HepG2 (cell line): Measurements from ENCODE around the gene ANKRD13D. TPM values are rescaled to one million over a fixed set of nuclear protein-coding genes. Genes with fewer than 3 reads are reported as not detected.

Experiments
- FOXJ3 ChIP-seq: sonication (generic); formaldehyde crosslinking; IDR thresholded peaks from 2 replicates; pipeline ENCODE4 v1.4.0; 2020; ENCODE audit warnings: missing genetic modification reagents, mild to moderate bottlenecking, borderline replicate concordance
- GTF3A ChIP-seq: sonication (generic); formaldehyde crosslinking; conservative IDR thresholded peaks from 2 replicates; pipeline ENCODE4 v1.4.0; 2020; ENCODE audit warnings: mild to moderate bottlenecking, missing genetic modification reagents
- HNF4G ChIP-seq, 2 experiments: sonication (generic) in 1 of 2; formaldehyde crosslinking in 1 of 2; IDR thresholded peaks; 2 replicates each; pipeline versions ENCODE4 v1.4.0 to v1.6.1; 2011 to 2020; ENCODE audit warnings: borderline replicate concordance in 2 of 2, low read depth in 2 of 2, mild to moderate bottlenecking in 2 of 2, low read length in 1 of 2, missing genetic modification reagents in 1 of 2, moderate library complexity in 1 of 2
- KLF9 ChIP-seq: IDR thresholded peaks from 2 replicates; pipeline ENCODE4 v1.6.1; 2016; ENCODE audit warnings: low read depth
- MAFK ChIP-seq, 2 experiments: IDR thresholded peaks in 1 of 2; conservative IDR thresholded peaks in 1 of 2; 2 replicates each; pipeline ENCODE4 v1.6.1; 2011; ENCODE audit warnings: improper control_type of control experiment in 2 of 2, low read length in 2 of 2
- NRL ChIP-seq: sonication (generic); formaldehyde crosslinking; IDR thresholded peaks from 2 replicates; pipeline ENCODE4 v1.5.0; 2020; ENCODE audit warnings: missing genetic modification reagents, mild to moderate bottlenecking, moderate library complexity, borderline replicate concordance
- ONECUT2 ChIP-seq: sonication (generic); formaldehyde crosslinking; IDR thresholded peaks from 2 replicates; pipeline ENCODE4 v1.4.0; 2020; ENCODE audit warnings: missing genetic modification reagents
- POLR2AphosphoS2 ChIP-seq: IDR thresholded peaks from 2 replicates; pipeline ENCODE4 v1.6.1; 2011; ENCODE audit warnings: low read depth, low read length, improper control_type of control experiment
- SAFB2 ChIP-seq: sonication (generic); formaldehyde crosslinking; IDR thresholded peaks from 2 replicates; pipeline ENCODE4 v1.5.1; 2020; ENCODE audit warnings: missing genetic modification reagents, low read depth, mild to moderate bottlenecking, borderline replicate concordance
- SIX4 ChIP-seq: sonication (generic); formaldehyde crosslinking; IDR thresholded peaks from 2 replicates; pipeline ENCODE4 v1.4.0; 2020; ENCODE audit warnings: missing genetic modification reagents
- TBL1XR1 ChIP-seq: fragments of 150-350 bp; IDR thresholded peaks from 2 replicates; pipeline ENCODE4 v1.6.1; 2014; ENCODE audit warnings: borderline replicate concordance, low read length; ENCODE audit not compliant: partially characterized antibody
- XRCC5 ChIP-seq: fragments of 200-400 bp; formaldehyde crosslinking; optimal IDR thresholded peaks from 2 replicates; pipeline ENCODE3; 2017; ENCODE audit warnings: mild to moderate bottlenecking, low read length
- YEATS2 ChIP-seq: sonication (generic); formaldehyde crosslinking; IDR thresholded peaks from 2 replicates; pipeline ENCODE4 v1.4.0; 2020; ENCODE audit warnings: missing genetic modification reagents, borderline replicate concordance
- ZBTB38 ChIP-seq: sonication (generic); formaldehyde crosslinking; IDR thresholded peaks from 2 replicates; pipeline ENCODE4 v1.5.1; 2020; ENCODE audit warnings: mild to moderate bottlenecking, missing genetic modification reagents
- ZFP62 ChIP-seq: sonication (generic); formaldehyde crosslinking; IDR thresholded peaks from 2 replicates; pipeline ENCODE4 v1.4.0; 2020; ENCODE audit warnings: missing genetic modification reagents
- ZKSCAN1 ChIP-seq: fragments of 150-350 bp; IDR thresholded peaks from 2 replicates; pipeline ENCODE4 v1.6.1; 2014; ENCODE audit warnings: low read length
- ZNF12 ChIP-seq: sonication (generic); formaldehyde crosslinking; IDR thresholded peaks from 2 replicates; pipeline ENCODE4 v1.5.0; 2020; ENCODE audit warnings: missing genetic modification reagents
- ZNF331 ChIP-seq: sonication (generic); formaldehyde crosslinking; IDR thresholded peaks from 2 replicates; pipeline ENCODE4 v1.4.0; 2020; ENCODE audit warnings: missing genetic modification reagents
- ZNF44 ChIP-seq: sonication (generic); formaldehyde crosslinking; IDR thresholded peaks from 2 replicates; pipeline ENCODE4 v1.5.1; 2020; ENCODE audit warnings: mild to moderate bottlenecking, missing genetic modification reagents
- ZNF749 ChIP-seq: sonication (generic); formaldehyde crosslinking; IDR thresholded peaks from 2 replicates; pipeline ENCODE4 v1.8.0; 2022; ENCODE audit warnings: mild to moderate bottlenecking, missing genetic modification reagents, moderate library complexity, borderline replicate concordance
- ZNF850 ChIP-seq: sonication (generic); formaldehyde crosslinking; conservative IDR thresholded peaks from 2 replicates; pipeline ENCODE4 v1.9.0; 2021; ENCODE audit warnings: mild to moderate bottlenecking, missing genetic modification reagents
- polyA plus RNA-seq, 8 experiments: library from polyadenylated mRNA; depleted of rRNA in 3 of 8; stranded (reverse) in 7 of 8; unstranded in 1 of 8; fragments of >200 nt; fragmentation: Illumina TruSeq in 4 of 8; extraction: Trizol in 4 of 8; gene quantifications; 2 replicates each; pipeline versions ENCODE4 v1.2.1 to v1.2.3, GENCODE V29; 2011 to 2016; ENCODE audit warnings: low read depth in 4 of 8, missing spikeins in 1 of 8, mixed read lengths in 1 of 8; ENCODE audit not compliant: insufficient read depth in 1 of 8
- total RNA-seq, 5 experiments: library from RNA; depleted of rRNA; stranded (reverse); fragments of >200 nt; fragmentation: Illumina TruSeq; extraction: Trizol; gene quantifications; 2 replicates each; pipeline ENCODE4 v1.2.3, GENCODE V29; 2016; ENCODE audit warnings: low read depth in 1 of 5
- TF ChIP-seq, protein P1 (sequence below): sonication (generic); formaldehyde crosslinking; IDR thresholded peaks from 2 replicates; pipeline ENCODE4 v1.4.0; 2020; ENCODE audit warnings: mild to moderate bottlenecking, missing genetic modification reagents
- TF ChIP-seq, protein P2 (sequence below): sonication (generic); formaldehyde crosslinking; IDR thresholded peaks from 2 replicates; pipeline ENCODE4; 2020; ENCODE audit warnings: missing genetic modification reagents, mild to moderate bottlenecking, borderline replicate concordance
- TF ChIP-seq, protein P3 (sequence below): sonication (generic); formaldehyde crosslinking; IDR thresholded peaks from 2 replicates; pipeline ENCODE4 v1.4.0; 2020; ENCODE audit warnings: missing genetic modification reagents
- TF ChIP-seq, protein P4 (sequence below): sonication (generic); IDR thresholded peaks from 2 replicates; pipeline ENCODE4 v1.6.1; 2016; ENCODE audit warnings: low read depth, borderline replicate concordance

Gene ANKRD13D
- total and polyA plus RNA-seq, 2 of the 13 experiments (the other 11 are each of a cell fraction or from before 2014, with no cell fraction given) = 18.6 to 27.3 TPM

DNA sequence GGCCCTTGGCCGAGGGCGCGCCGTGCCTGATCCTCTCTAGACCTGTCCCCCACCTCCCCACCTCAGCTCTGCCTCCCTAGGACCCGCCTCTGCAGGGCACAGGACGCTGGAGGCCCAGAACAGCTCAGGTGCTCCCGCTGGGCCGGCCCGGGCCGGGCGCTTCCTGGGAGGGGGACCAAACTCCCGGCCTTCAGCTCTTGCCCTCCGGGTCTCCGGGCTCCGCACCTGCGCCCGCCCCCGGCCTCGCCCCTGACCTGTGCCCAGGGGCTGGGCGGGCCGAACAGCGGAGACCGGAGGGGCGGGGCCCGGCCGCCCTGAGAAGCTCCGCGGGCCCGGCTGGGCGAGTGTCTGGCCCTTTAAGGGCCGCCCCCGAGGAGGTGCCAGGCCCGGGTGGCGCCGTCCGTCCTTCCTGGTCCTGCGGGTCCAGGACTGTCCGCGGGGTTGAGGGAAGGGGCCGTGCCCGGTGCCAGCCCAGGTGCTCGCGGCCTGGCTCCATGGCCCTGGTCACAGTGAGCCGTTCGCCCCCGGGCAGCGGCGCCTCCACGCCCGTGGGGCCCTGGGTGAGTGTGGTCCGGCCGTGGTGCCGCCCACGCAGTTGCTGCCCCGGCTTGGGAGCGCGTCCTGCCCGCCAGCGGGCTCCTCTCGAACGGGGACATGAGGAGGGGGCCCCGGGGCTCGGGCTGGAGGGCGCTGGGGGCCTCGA lies 14.2 kb downstream of the ANKRD13D start, which contains the start of gene SSH3 (continued):
- no peak for TF ChIP-seq KLF9 (CRISPR knock-in tag)
- TF ChIP-seq ZFP62 = no peak
- TF ChIP-seq ZKSCAN1 = no peak
- 0 out of 2 replicates have a peak, but pooled peaks have one; percentile 86 for TF ChIP-seq SAFB2
- no peak for TF ChIP-seq ZNF44
- TF ChIP-seq SIX4 = no peak
- no peak for TF ChIP-seq ZNF12 (CRISPR knock-in tag)
- TF ChIP-seq GTF3A = no peak
- TF ChIP-seq, protein P1, sequence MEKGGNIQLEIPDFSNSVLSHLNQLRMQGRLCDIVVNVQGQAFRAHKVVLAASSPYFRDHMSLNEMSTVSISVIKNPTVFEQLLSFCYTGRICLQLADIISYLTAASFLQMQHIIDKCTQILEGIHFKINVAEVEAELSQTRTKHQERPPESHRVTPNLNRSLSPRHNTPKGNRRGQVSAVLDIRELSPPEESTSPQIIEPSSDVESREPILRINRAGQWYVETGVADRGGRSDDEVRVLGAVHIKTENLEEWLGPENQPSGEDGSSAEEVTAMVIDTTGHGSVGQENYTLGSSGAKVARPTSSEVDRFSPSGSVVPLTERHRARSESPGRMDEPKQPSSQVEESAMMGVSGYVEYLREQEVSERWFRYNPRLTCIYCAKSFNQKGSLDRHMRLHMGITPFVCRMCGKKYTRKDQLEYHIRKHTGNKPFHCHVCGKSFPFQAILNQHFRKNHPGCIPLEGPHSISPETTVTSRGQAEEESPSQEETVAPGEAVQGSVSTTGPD = no peak
- no peak; the same call in 1 of the 2 replicates for TF ChIP-seq YEATS2 (CRISPR knock-in tag)
- 0 out of 2 replicates have a peak, but pooled peaks have one; percentile 22 for TF ChIP-seq ZBTB38
- TF ChIP-seq ZNF850 = no peak
- TF ChIP-seq, protein P2, sequence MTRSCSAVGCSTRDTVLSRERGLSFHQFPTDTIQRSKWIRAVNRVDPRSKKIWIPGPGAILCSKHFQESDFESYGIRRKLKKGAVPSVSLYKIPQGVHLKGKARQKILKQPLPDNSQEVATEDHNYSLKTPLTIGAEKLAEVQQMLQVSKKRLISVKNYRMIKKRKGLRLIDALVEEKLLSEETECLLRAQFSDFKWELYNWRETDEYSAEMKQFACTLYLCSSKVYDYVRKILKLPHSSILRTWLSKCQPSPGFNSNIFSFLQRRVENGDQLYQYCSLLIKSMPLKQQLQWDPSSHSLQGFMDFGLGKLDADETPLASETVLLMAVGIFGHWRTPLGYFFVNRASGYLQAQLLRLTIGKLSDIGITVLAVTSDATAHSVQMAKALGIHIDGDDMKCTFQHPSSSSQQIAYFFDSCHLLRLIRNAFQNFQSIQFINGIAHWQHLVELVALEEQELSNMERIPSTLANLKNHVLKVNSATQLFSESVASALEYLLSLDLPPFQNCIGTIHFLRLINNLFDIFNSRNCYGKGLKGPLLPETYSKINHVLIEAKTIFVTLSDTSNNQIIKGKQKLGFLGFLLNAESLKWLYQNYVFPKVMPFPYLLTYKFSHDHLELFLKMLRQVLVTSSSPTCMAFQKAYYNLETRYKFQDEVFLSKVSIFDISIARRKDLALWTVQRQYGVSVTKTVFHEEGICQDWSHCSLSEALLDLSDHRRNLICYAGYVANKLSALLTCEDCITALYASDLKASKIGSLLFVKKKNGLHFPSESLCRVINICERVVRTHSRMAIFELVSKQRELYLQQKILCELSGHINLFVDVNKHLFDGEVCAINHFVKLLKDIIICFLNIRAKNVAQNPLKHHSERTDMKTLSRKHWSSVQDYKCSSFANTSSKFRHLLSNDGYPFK = no peak
- TF ChIP-seq TBL1XR1 = no peak
- peak; percentile 25 for TF ChIP-seq XRCC5
- no peak for TF ChIP-seq FOXJ3 (CRISPR knock-in tag)
- no peak for TF ChIP-seq ZNF749 (CRISPR knock-in tag)
- TF ChIP-seq ONECUT2 (CRISPR knock-in tag) = no peak
- TF ChIP-seq, protein P3, sequence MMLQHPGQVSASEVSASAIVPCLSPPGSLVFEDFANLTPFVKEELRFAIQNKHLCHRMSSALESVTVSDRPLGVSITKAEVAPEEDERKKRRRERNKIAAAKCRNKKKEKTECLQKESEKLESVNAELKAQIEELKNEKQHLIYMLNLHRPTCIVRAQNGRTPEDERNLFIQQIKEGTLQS (CRISPR knock-in tag) = no peak
- TF ChIP-seq, protein P4, sequence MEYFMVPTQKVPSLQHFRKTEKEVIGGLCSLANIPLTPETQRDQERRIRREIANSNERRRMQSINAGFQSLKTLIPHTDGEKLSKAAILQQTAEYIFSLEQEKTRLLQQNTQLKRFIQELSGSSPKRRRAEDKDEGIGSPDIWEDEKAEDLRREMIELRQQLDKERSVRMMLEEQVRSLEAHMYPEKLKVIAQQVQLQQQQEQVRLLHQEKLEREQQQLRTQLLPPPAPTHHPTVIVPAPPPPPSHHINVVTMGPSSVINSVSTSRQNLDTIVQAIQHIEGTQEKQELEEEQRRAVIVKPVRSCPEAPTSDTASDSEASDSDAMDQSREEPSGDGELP = no peak
- TF ChIP-seq HNF4G (IDR thresholded peaks at IDR 0.05; ENCODE audit: borderline replicate concordance, low read depth, low read length) = peak; percentile 23; the same call in 1 of the 2 replicates
- TF ChIP-seq HNF4G (CRISPR knock-in tag; IDR thresholded peaks at IDR 0.05; ENCODE audit: borderline replicate concordance, low read depth) = 0 out of 2 replicates have a peak, but pooled peaks have one; percentile 22
- no peak for TF ChIP-seq POLR2AphosphoS2
- no peak for TF ChIP-seq MAFK (conservative IDR thresholded peaks at IDR 0.05 in 1 of 2, IDR thresholded peaks at IDR 0.05 in 1 of 2; ENCODE audit: low read length in 2 of 2)
- TF ChIP-seq NRL (CRISPR knock-in tag) = peak; percentile 34; the same call in 1 of the 2 replicates
- TF ChIP-seq ZNF331 (CRISPR knock-in tag) = peak; percentile 43; the same call in 1 of the 2 replicates
